ENCODE data around the gene TOR1AIP2. TPM values are rescaled to one million over a fixed set of nuclear protein-coding genes. Genes with fewer than 3 reads are reported as not detected.

The TOR1AIP2 gene
- polyA plus RNA-seq, 1 experiment, result 17.4 TPM

- CTCF ChIA-PET, result no interaction called here
- no peak overlapping the region for H3K4me3 ChIP-seq (ENCODE audit: low read depth, low read length)
- POLR2A ChIA-PET, result no interaction called here
- no peaks in the 10 kb centered on the region for H3K27me3 ChIP-seq (ENCODE audit: control insufficient read depth, insufficient read depth, low read length)
- peaks cover 4% of the 10 kb centered on the region for H3K36me3 ChIP-seq (ENCODE audit: control insufficient read depth, insufficient read depth, low read length)
- TF ChIP-seq, protein P1, sequence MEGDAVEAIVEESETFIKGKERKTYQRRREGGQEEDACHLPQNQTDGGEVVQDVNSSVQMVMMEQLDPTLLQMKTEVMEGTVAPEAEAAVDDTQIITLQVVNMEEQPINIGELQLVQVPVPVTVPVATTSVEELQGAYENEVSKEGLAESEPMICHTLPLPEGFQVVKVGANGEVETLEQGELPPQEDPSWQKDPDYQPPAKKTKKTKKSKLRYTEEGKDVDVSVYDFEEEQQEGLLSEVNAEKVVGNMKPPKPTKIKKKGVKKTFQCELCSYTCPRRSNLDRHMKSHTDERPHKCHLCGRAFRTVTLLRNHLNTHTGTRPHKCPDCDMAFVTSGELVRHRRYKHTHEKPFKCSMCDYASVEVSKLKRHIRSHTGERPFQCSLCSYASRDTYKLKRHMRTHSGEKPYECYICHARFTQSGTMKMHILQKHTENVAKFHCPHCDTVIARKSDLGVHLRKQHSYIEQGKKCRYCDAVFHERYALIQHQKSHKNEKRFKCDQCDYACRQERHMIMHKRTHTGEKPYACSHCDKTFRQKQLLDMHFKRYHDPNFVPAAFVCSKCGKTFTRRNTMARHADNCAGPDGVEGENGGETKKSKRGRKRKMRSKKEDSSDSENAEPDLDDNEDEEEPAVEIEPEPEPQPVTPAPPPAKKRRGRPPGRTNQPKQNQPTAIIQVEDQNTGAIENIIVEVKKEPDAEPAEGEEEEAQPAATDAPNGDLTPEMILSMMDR (IDR thresholded peaks at IDR 0.05; ENCODE audit: insufficient read depth, low read depth, low read length), result no peak
- no peak for DNase-seq (ENCODE audit: low read depth)
Measured at GRCh38 chr1:179871940-179872339, 5.7 kb downstream of the TOR1AIP2 start.

DNA sequence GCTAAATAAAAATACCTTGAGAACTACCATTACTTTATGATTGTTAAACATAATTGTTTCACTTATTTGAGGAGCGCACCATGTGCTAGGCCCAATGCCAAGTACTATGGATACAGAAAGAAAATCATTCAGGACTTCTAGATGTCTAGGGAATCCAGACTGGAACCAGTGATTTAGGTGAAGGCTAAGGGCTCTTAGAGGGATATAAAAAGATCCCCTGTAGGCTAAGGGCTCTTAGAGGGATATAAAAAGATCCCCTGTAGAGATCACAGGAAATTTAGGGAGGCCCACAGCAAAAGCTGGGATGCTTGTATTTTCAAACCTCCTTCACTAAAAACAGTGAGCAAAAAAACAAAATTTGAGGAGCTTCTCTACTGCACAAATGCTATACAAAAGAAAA lies 6.7 kb downstream of the TOR1AIP2 start:
- POLR2A ChIA-PET, result no interaction called here
- TF ChIP-seq, protein P1 (IDR thresholded peaks at IDR 0.05; ENCODE audit: insufficient read depth, low read depth, low read length), result no peak
- H3K36me3 ChIP-seq (ENCODE audit: control insufficient read depth, insufficient read depth, low read length), result peaks cover 4% of the 10 kb centered on the region
- no peak for DNase-seq (ENCODE audit: low read depth)
- H3K4me3 ChIP-seq (ENCODE audit: low read depth, low read length), result no peak overlapping the region
- CTCF ChIA-PET, result interaction anchor here (1.2 to 2.3 kb wide), 2 partner anchors 12 to 56 kb away, joined by 3 to 6 read pairs; no protein-coding TSS in a partner anchor
- H3K27me3 ChIP-seq (ENCODE audit: control insufficient read depth, insufficient read depth, low read length), result no peaks in the 10 kb centered on the region

- no peak overlapping the region for H3K4me3 ChIP-seq (ENCODE audit: low read depth, low read length)
- H3K27me3 ChIP-seq (ENCODE audit: control insufficient read depth, insufficient read depth, low read length), result no peaks in the 10 kb centered on the region
- ChIA-PET CTCF (interaction anchor here (0.6 to 6.1 kb wide), 21 partner anchors 10 to 610 kb away, joined by 3 to 77 read pairs (median 3); partner anchors contain the start of gene TOR1AIP2), POLR2A (no interaction called here)
- DNase-seq (ENCODE audit: low read depth), result no peak
- TF ChIP-seq, protein P1 (IDR thresholded peaks at IDR 0.05; ENCODE audit: insufficient read depth, low read depth, low read length), result peak; percentile 87
- peaks cover 8% of the 10 kb centered on the region for H3K36me3 ChIP-seq (ENCODE audit: control insufficient read depth, insufficient read depth, low read length)
Measured at GRCh38 chr1:179867493-179868330, 9.9 kb downstream of the TOR1AIP2 start.

DNA sequence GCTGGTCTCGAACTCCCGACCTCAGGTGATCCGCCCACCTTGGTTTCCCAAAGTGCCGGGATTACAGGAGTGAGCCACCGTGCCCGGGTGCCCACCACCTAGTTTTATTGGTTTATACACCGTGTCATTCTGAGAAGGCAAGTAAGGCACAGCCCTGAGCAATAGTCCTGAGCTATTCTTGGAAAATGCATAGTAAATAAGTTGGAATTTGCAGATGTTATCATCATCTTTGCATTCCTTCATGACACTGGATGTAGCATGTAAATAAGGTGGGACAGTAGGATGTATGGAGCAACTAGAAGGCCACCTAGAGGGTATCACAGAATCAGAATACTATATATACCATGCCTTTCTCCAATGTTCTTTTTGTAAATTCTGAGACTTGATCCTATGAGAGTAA lies 11.0 kb downstream of the TOR1AIP2 start:
- POLR2A ChIA-PET, result interaction anchor here (0.6 kb wide), 1 partner anchor 160 kb away, joined by 3 read pairs; no protein-coding TSS in a partner anchor
- CTCF ChIA-PET, result interaction anchor here (1.1 to 6.1 kb wide), 11 partner anchors 11 to 611 kb away, joined by 3 to 77 read pairs (median 3); partner anchors contain the start of gene TOR1AIP2

DNA sequence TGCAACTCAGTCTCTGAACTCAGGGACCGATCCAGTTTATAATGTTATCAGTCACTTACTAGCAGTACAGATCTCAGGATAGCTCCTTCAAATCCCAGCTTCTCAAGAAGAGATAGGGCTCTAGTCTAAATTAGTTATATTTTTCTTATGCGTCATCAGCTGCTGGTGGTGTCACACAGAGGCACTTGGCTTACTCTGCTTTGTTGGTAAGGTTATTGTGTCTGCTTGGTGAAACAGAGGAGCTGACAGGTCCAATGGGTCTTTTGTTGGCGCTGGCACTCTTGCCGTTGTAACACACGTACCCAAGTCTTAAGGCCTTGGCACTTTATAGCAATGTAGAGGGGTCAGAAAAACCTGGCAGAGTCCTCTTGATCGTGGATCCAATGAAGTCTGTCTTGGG lies 12.2 kb downstream of the TOR1AIP2 start:
- TF ChIP-seq, protein P1 (IDR thresholded peaks at IDR 0.05; ENCODE audit: insufficient read depth, low read depth, low read length), result no peak
- Histone ChIP-seq H3K4me3 (ENCODE audit: low read depth, low read length) (no peak overlapping the region), H3K27me3 (ENCODE audit: control insufficient read depth, insufficient read depth, low read length) (no peaks in the 10 kb centered on the region), H3K36me3 (ENCODE audit: control insufficient read depth, insufficient read depth, low read length) (peaks cover 7% of the 10 kb centered on the region)
- no peak for DNase-seq (ENCODE audit: low read depth)
- CTCF ChIA-PET, result interaction anchor here (0.8 to 6.1 kb wide), 5 partner anchors 46 to 320 kb away, joined by 3 to 77 read pairs (median 4); no protein-coding TSS in a partner anchor
- POLR2A ChIA-PET, result no interaction called here

More for the DNA sequence above, 11.0 kb downstream of the TOR1AIP2 start:
- H3K27me3 ChIP-seq (ENCODE audit: control insufficient read depth, insufficient read depth, low read length), result no peaks in the 10 kb centered on the region
- H3K4me3 ChIP-seq (ENCODE audit: low read depth, low read length), result no peak overlapping the region
- TF ChIP-seq, protein P1 (IDR thresholded peaks at IDR 0.05; ENCODE audit: insufficient read depth, low read depth, low read length), result no peak
- no peak for DNase-seq (ENCODE audit: low read depth)
- peaks cover 7% of the 10 kb centered on the region for H3K36me3 ChIP-seq (ENCODE audit: control insufficient read depth, insufficient read depth, low read length)
